ENCODE results near the gene MAD1L1. TPM values are rescaled to one million over a fixed set of nuclear protein-coding genes. Genes with fewer than 3 reads are reported as not detected.

Gene MAD1L1
- polyA plus RNA-seq, 2 donors = 18.0 to 24.9 TPM

GRCh38 chr7:1811850-1812508, 420.8 kb downstream of the MAD1L1 start:
- Histone ChIP-seq H3K27ac (ENCODE audit: low read depth in 2 of 2, low read length in 1 of 2) (no peak overlapping the region), H3K4me3 (ENCODE audit: low read depth in 1 of 2, low read length in 2 of 2) (no peak overlapping the region), H3K27me3 (ENCODE audit: control insufficient read depth in 1 of 2, insufficient read depth in 2 of 2, low read length in 2 of 2) (no peaks in the 10 kb centered on the region), H3K36me3 (ENCODE audit: control insufficient read depth in 2 of 2, insufficient read depth in 2 of 2, low read length in 1 of 2) (no peaks in the 10 kb centered on the region), H3K9me3 (ENCODE audit: control insufficient read depth in 2 of 2, insufficient read depth in 1 of 2, low read depth in 1 of 2, low read length in 1 of 2) (no peaks in the 10 kb centered on the region), H3K4me1 (ENCODE audit: control insufficient read depth in 2 of 2, insufficient read depth in 2 of 2, low read length in 1 of 2) (peaks cover 3 to 4% of the 10 kb centered on the region in 2 donors)
- 36 to 42% methylated on average over 9 of the region's 9 CpGs for WGBS, 2 donors

GRCh38 chr7:1810961-1811849, 421.5 kb downstream of the MAD1L1 start:
- Histone ChIP-seq H3K4me1 (ENCODE audit: control insufficient read depth in 2 of 2, insufficient read depth in 2 of 2, low read length in 1 of 2) (peaks cover 3 to 4% of the 10 kb centered on the region in 2 donors), H3K27me3 (ENCODE audit: control insufficient read depth in 1 of 2, insufficient read depth in 2 of 2, low read length in 2 of 2) (no peaks in the 10 kb centered on the region), H3K36me3 (ENCODE audit: control insufficient read depth in 2 of 2, insufficient read depth in 2 of 2, low read length in 1 of 2) (no peaks in the 10 kb centered on the region), H3K9me3 (ENCODE audit: control insufficient read depth in 2 of 2, insufficient read depth in 1 of 2, low read depth in 1 of 2, low read length in 1 of 2) (no peaks in the 10 kb centered on the region), H3K27ac (ENCODE audit: low read depth in 2 of 2, low read length in 1 of 2) (no peak overlapping the region), H3K4me3 (ENCODE audit: low read depth in 1 of 2, low read length in 2 of 2) (no peak overlapping the region)
- WGBS, 2 donors = 37 to 58% methylated on average over 25 of the region's 25 CpGs

GRCh38 chr7:1810521-1810920, 422.2 kb downstream of the MAD1L1 start:
- Histone ChIP-seq H3K4me3 (ENCODE audit: low read depth in 1 of 2, low read length in 2 of 2) (no peak overlapping the region), H3K27me3 (ENCODE audit: control insufficient read depth in 1 of 2, insufficient read depth in 2 of 2, low read length in 2 of 2) (no peaks in the 10 kb centered on the region), H3K9me3 (ENCODE audit: control insufficient read depth in 2 of 2, insufficient read depth in 1 of 2, low read depth in 1 of 2, low read length in 1 of 2) (no peaks in the 10 kb centered on the region), H3K27ac (ENCODE audit: low read depth in 2 of 2, low read length in 1 of 2) (no peak overlapping the region), H3K4me1 (ENCODE audit: control insufficient read depth in 2 of 2, insufficient read depth in 2 of 2, low read length in 1 of 2) (peaks cover 3 to 4% of the 10 kb centered on the region in 2 donors), H3K36me3 (ENCODE audit: control insufficient read depth in 2 of 2, insufficient read depth in 2 of 2, low read length in 1 of 2) (no peaks in the 10 kb centered on the region)
- WGBS, 2 donors = 27 to 43% methylated on average over 15 to 16 of the region's 16 CpGs

GRCh38 chr7:1809601-1810258, 423.0 kb downstream of the MAD1L1 start:
- Histone ChIP-seq H3K9me3 (ENCODE audit: control insufficient read depth in 2 of 2, insufficient read depth in 1 of 2, low read depth in 1 of 2, low read length in 1 of 2) (no peaks in the 10 kb centered on the region), H3K4me3 (ENCODE audit: low read depth in 1 of 2, low read length in 2 of 2) (no peak overlapping the region), H3K36me3 (ENCODE audit: control insufficient read depth in 2 of 2, insufficient read depth in 2 of 2, low read length in 1 of 2) (no peaks in the 10 kb centered on the region), H3K27me3 (ENCODE audit: control insufficient read depth in 1 of 2, insufficient read depth in 2 of 2, low read length in 2 of 2) (no peaks in the 10 kb centered on the region), H3K4me1 (ENCODE audit: control insufficient read depth in 2 of 2, insufficient read depth in 2 of 2, low read length in 1 of 2) (peaks cover 3 to 4% of the 10 kb centered on the region in 2 donors), H3K27ac (ENCODE audit: low read depth in 2 of 2, low read length in 1 of 2) (no peak overlapping the region)
- 85 to 86% methylated on average over 28 to 29 of the region's 29 CpGs for WGBS, 2 donors

- 87 to 90% methylated on average over 7 of the region's 7 CpGs for WGBS, 2 donors
- H3K4me1 ChIP-seq (ENCODE audit: control insufficient read depth in 2 of 2, insufficient read depth in 2 of 2, low read length in 1 of 2) = peaks cover 3 to 4% of the 10 kb centered on the region in 2 donors
- no peak overlapping the region for H3K27ac ChIP-seq (ENCODE audit: low read depth in 2 of 2, low read length in 1 of 2)
- no peaks in the 10 kb centered on the region for H3K36me3 ChIP-seq (ENCODE audit: control insufficient read depth in 2 of 2, insufficient read depth in 2 of 2, low read length in 1 of 2)
- H3K4me3 ChIP-seq (ENCODE audit: low read depth in 1 of 2, low read length in 2 of 2) = no peak overlapping the region
- no peaks in the 10 kb centered on the region for H3K27me3 ChIP-seq (ENCODE audit: control insufficient read depth in 1 of 2, insufficient read depth in 2 of 2, low read length in 2 of 2)
- H3K9me3 ChIP-seq (ENCODE audit: control insufficient read depth in 2 of 2, insufficient read depth in 1 of 2, low read depth in 1 of 2, low read length in 1 of 2) = no peaks in the 10 kb centered on the region
Observed at GRCh38 chr7:1809070-1809469, 423.7 kb downstream of the MAD1L1 start.

- Histone ChIP-seq H3K27ac (ENCODE audit: low read depth in 2 of 2, low read length in 1 of 2) (no peak overlapping the region), H3K27me3 (ENCODE audit: control insufficient read depth in 1 of 2, insufficient read depth in 2 of 2, low read length in 2 of 2) (no peaks in the 10 kb centered on the region), H3K9me3 (ENCODE audit: control insufficient read depth in 2 of 2, insufficient read depth in 1 of 2, low read depth in 1 of 2, low read length in 1 of 2) (no peaks in the 10 kb centered on the region), H3K4me3 (ENCODE audit: low read depth in 1 of 2, low read length in 2 of 2) (no peak overlapping the region), H3K4me1 (ENCODE audit: control insufficient read depth in 2 of 2, insufficient read depth in 2 of 2, low read length in 1 of 2) (peaks cover 3 to 4% of the 10 kb centered on the region in 2 donors), H3K36me3 (ENCODE audit: control insufficient read depth in 2 of 2, insufficient read depth in 2 of 2, low read length in 1 of 2) (no peaks in the 10 kb centered on the region)
- WGBS, 2 donors = 88 to 90% methylated on average over 26 of the region's 26 CpGs
Observed at GRCh38 chr7:1807821-1808600, 424.7 kb downstream of the MAD1L1 start.

GRCh38 chr7:1806354-1806753, 426.4 kb downstream of the MAD1L1 start:
- no peaks in the 10 kb centered on the region for H3K27me3 ChIP-seq (ENCODE audit: control insufficient read depth in 1 of 2, insufficient read depth in 2 of 2, low read length in 2 of 2)
- H3K9me3 ChIP-seq (ENCODE audit: control insufficient read depth in 2 of 2, insufficient read depth in 1 of 2, low read depth in 1 of 2, low read length in 1 of 2) = peaks cover 0 to 2% of the 10 kb centered on the region in 2 donors
- H3K4me1 ChIP-seq (ENCODE audit: control insufficient read depth in 2 of 2, insufficient read depth in 2 of 2, low read length in 1 of 2) = peaks cover 2 to 3% of the 10 kb centered on the region in 2 donors
- WGBS, 2 donors = 83 to 87% methylated on average over 14 of the region's 14 CpGs
- H3K4me3 ChIP-seq (ENCODE audit: low read depth in 1 of 2, low read length in 2 of 2) = no peak overlapping the region
- no peak overlapping the region for H3K27ac ChIP-seq (ENCODE audit: low read depth in 2 of 2, low read length in 1 of 2)
- no peaks in the 10 kb centered on the region for H3K36me3 ChIP-seq (ENCODE audit: control insufficient read depth in 2 of 2, insufficient read depth in 2 of 2, low read length in 1 of 2)

GRCh38 chr7:1804310-1804709, 428.4 kb downstream of the MAD1L1 start:
- 87 to 91% methylated on average over 21 of the region's 21 CpGs for WGBS, 2 donors
- peaks cover 0 to 2% of the 10 kb centered on the region in 2 donors for H3K9me3 ChIP-seq (ENCODE audit: control insufficient read depth in 2 of 2, insufficient read depth in 1 of 2, low read depth in 1 of 2, low read length in 1 of 2)

GRCh38 chr7:1802899-1803298, 429.8 kb downstream of the MAD1L1 start:
- H3K27me3 ChIP-seq (ENCODE audit: control insufficient read depth in 1 of 2, insufficient read depth in 2 of 2, low read length in 2 of 2) = no peaks in the 10 kb centered on the region
- no peak overlapping the region for H3K4me3 ChIP-seq (ENCODE audit: low read depth in 1 of 2, low read length in 2 of 2)
- H3K9me3 ChIP-seq (ENCODE audit: control insufficient read depth in 2 of 2, insufficient read depth in 1 of 2, low read depth in 1 of 2, low read length in 1 of 2) = peaks cover 0 to 2% of the 10 kb centered on the region in 2 donors
- no peaks in the 10 kb centered on the region for H3K36me3 ChIP-seq (ENCODE audit: control insufficient read depth in 2 of 2, insufficient read depth in 2 of 2, low read length in 1 of 2)
- H3K4me1 ChIP-seq (ENCODE audit: control insufficient read depth in 2 of 2, insufficient read depth in 2 of 2, low read length in 1 of 2) = no peaks in the 10 kb centered on the region
- 77 to 80% methylated on average over 4 of the region's 4 CpGs for WGBS, 2 donors
- H3K27ac ChIP-seq (ENCODE audit: low read depth in 2 of 2, low read length in 1 of 2) = no peak overlapping the region

More at GRCh38 chr7:1804310-1804709, 428.4 kb downstream of the MAD1L1 start:
- H3K4me3 ChIP-seq (ENCODE audit: low read depth in 1 of 2, low read length in 2 of 2) = no peak overlapping the region
- H3K4me1 ChIP-seq (ENCODE audit: control insufficient read depth in 2 of 2, insufficient read depth in 2 of 2, low read length in 1 of 2) = no peaks in the 10 kb centered on the region
- H3K27me3 ChIP-seq (ENCODE audit: control insufficient read depth in 1 of 2, insufficient read depth in 2 of 2, low read length in 2 of 2) = no peaks in the 10 kb centered on the region
- no peaks in the 10 kb centered on the region for H3K36me3 ChIP-seq (ENCODE audit: control insufficient read depth in 2 of 2, insufficient read depth in 2 of 2, low read length in 1 of 2)
- H3K27ac ChIP-seq (ENCODE audit: low read depth in 2 of 2, low read length in 1 of 2) = no peak overlapping the region

All from esophagus (tissue), 2 donors.